ENCODE data around the gene GABRG2.

Gene GABRG2

GRCh38 chr5:162174358-162174974 is 106.9 kb downstream of the GABRG2 start:
- no peak for DNase-seq

DNA sequence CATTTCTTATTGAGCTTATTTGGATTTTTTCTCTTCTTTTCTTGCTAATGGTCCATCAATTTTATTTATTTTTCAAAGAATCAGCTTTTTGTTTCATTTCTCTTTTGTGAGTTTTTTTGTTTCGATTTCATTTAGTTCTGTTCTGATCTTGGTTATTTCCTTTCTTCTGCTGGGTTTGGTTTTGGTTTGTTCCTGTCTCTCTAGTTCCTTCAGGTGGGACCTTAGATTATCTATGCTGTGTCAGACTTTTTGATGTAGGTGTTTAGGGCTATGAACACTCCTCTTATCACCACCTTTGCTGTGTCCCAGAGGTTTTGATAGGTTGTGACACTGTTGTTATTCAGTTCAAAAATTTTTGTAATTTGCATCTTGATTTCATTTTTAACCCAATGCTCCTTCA is 119.8 kb downstream of the GABRG2 start:
- intact Hi-C loops (cut with DNase I) = no loop called here
- DNase-seq = no peak

More at GRCh38 chr5:162174358-162174974, 106.9 kb downstream of the GABRG2 start:
- intact Hi-C loops (cut with DNase I) = no loop called here

DNA sequence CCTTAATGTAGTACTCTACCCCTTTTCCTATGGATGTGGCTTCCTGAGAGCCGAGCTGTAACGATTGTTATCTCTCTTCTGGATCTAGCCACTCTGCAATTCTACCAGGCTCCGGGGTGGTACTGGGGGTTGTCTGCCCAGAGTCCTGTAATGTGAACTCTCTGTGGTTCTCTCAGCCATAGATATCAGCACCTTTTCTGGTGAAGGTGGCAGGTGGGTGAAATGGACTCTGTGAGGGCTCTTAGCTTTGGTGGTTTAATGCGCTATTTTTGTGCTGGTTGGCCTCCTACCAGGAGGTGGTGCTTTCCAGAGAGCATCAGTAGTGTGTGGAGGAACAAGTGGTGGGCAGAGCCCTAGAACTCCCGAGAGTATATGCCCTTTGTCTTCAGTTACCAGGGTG is 122.1 kb downstream of the GABRG2 start:
- no peak for DNase-seq
- intact Hi-C loops (cut with DNase I) = no loop called here

DNA sequence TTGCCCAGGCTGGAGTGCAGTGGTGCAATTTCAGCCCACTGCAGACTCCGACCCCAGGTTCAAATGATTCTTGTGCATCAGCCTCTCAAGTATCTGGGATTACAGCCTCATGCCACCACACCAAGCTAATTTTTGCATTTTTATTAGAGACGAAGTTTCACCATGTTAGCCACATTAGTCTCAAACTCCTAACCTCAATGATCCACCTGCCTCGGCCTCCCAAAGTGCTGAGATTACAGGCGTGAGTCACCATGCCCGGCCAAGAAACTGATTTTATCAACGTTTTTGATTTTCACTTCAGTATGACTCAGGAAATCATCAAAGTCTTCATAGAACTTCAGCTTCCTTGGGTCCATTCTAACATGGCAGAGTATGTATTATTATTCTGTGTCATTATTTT is 125.4 kb downstream of the GABRG2 start:
- intact Hi-C loops (cut with DNase I) = no loop called here
- DNase-seq = no peak

GRCh38 chr5:162196351-162196750 is 128.8 kb downstream of the GABRG2 start:
- DNase-seq = no peak
- intact Hi-C loops (cut with DNase I) = no loop called here

GRCh38 chr5:162202285-162202880 is 134.8 kb downstream of the GABRG2 start:
- intact Hi-C loops (cut with DNase I) = no loop called here
- no peak for DNase-seq

Measured in head of caudate nucleus (tissue), 42 donors.